HepG2 (cell line): ENCODE measurements around the gene TTC23. TPM values are rescaled to one million over a fixed set of nuclear protein-coding genes. Genes with fewer than 3 reads are reported as not detected.

Experiments
- AKNA ChIP-seq: sonication (generic); formaldehyde crosslinking; IDR thresholded peaks from 2 replicates; pipeline ENCODE4 v1.4.0; 2020; ENCODE audit warnings: missing genetic modification reagents, borderline replicate concordance
- KDM4B ChIP-seq: sonication (generic); formaldehyde crosslinking; IDR thresholded peaks from 2 replicates; pipeline ENCODE4 v1.4.0; 2020; ENCODE audit warnings: missing genetic modification reagents
- KLF12 ChIP-seq: sonication (generic); formaldehyde crosslinking; IDR thresholded peaks from 2 replicates; pipeline ENCODE4 v1.4.0; 2020; ENCODE audit warnings: missing genetic modification reagents, borderline replicate concordance
- MIER3 ChIP-seq: IDR thresholded peaks from 2 replicates; pipeline ENCODE4 v1.6.1; 2016; ENCODE audit warnings: missing compliant biosample characterization, borderline replicate concordance
- MTA1 ChIP-seq: sonication (generic); formaldehyde crosslinking; IDR thresholded peaks from 2 replicates; pipeline ENCODE4 v1.4.0; 2020; ENCODE audit warnings: missing genetic modification reagents, mild to moderate bottlenecking, borderline replicate concordance
- RAD21 ChIP-seq: fragments of 450-650 bp; formaldehyde crosslinking; IDR thresholded peaks from 2 replicates; pipeline ENCODE4 v1.5.0; 2020; ENCODE audit warnings: mild to moderate bottlenecking
- RARG ChIP-seq: sonication (generic); formaldehyde crosslinking; IDR thresholded peaks from 2 replicates; pipeline ENCODE4 v1.4.0; 2020; ENCODE audit warnings: low read depth, mild to moderate bottlenecking, missing genetic modification reagents
- SUZ12 ChIP-seq: fragments of 150-350 bp; IDR thresholded peaks from 2 replicates; pipeline ENCODE4 v1.6.1; 2014; ENCODE audit warnings: low read depth, low read length
- U2AF2 ChIP-seq: fragments of 200-400 bp; formaldehyde crosslinking; IDR thresholded peaks from 2 replicates; pipeline ENCODE4 v1.6.1; 2017; ENCODE audit warnings: low read depth, mild to moderate bottlenecking, low read length
- ZBTB37 ChIP-seq: sonication (generic); formaldehyde crosslinking; IDR thresholded peaks from 2 replicates; pipeline ENCODE4 v1.4.0; 2020; ENCODE audit warnings: mild to moderate bottlenecking, missing genetic modification reagents
- ZBTB49 ChIP-seq: sonication (generic); formaldehyde crosslinking; IDR thresholded peaks from 2 replicates; pipeline ENCODE4 v1.4.0; 2020; ENCODE audit warnings: missing genetic modification reagents, borderline replicate concordance
- ZNF362 ChIP-seq: sonication (generic); formaldehyde crosslinking; IDR thresholded peaks from 2 replicates; pipeline ENCODE4 v1.4.0; 2020; ENCODE audit warnings: missing genetic modification reagents, mild to moderate bottlenecking, borderline replicate concordance
- ZNF512 ChIP-seq: sonication (generic); formaldehyde crosslinking; IDR thresholded peaks from 2 replicates; pipeline ENCODE4 v1.4.0; 2020; ENCODE audit warnings: mild to moderate bottlenecking, missing genetic modification reagents
- ZNF619 ChIP-seq: sonication (generic); formaldehyde crosslinking; IDR thresholded peaks from 2 replicates; pipeline ENCODE4 v1.4.0; 2020; ENCODE audit warnings: mild to moderate bottlenecking, missing genetic modification reagents
- ZNF713 ChIP-seq: sonication (generic); formaldehyde crosslinking; IDR thresholded peaks from 2 replicates; pipeline ENCODE4 v1.4.0; 2020; ENCODE audit warnings: mild to moderate bottlenecking, missing genetic modification reagents
- ZSCAN30 ChIP-seq: sonication (generic); formaldehyde crosslinking; IDR thresholded peaks from 2 replicates; pipeline ENCODE4 v1.5.0; 2020; ENCODE audit warnings: mild to moderate bottlenecking, missing genetic modification reagents
- polyA plus RNA-seq, 8 experiments: library from polyadenylated mRNA; depleted of rRNA in 3 of 8; stranded (reverse) in 7 of 8; unstranded in 1 of 8; fragments of >200 nt; fragmentation: Illumina TruSeq in 4 of 8; extraction: Trizol in 4 of 8; gene quantifications; 2 replicates each; pipeline versions ENCODE4 v1.2.1 to v1.2.3, GENCODE V29; 2011 to 2016; ENCODE audit warnings: low read depth in 4 of 8, missing spikeins in 1 of 8, mixed read lengths in 1 of 8; ENCODE audit not compliant: insufficient read depth in 1 of 8
- total RNA-seq, 5 experiments: library from RNA; depleted of rRNA; stranded (reverse); fragments of >200 nt; fragmentation: Illumina TruSeq; extraction: Trizol; gene quantifications; 2 replicates each; pipeline ENCODE4 v1.2.3, GENCODE V29; 2016; ENCODE audit warnings: low read depth in 1 of 5

Gene TTC23
- total and polyA plus RNA-seq, 2 of the 13 experiments (the other 11 are each of a cell fraction or from before 2014, with no cell fraction given), result 1.6 to 11.7 TPM

DNA sequence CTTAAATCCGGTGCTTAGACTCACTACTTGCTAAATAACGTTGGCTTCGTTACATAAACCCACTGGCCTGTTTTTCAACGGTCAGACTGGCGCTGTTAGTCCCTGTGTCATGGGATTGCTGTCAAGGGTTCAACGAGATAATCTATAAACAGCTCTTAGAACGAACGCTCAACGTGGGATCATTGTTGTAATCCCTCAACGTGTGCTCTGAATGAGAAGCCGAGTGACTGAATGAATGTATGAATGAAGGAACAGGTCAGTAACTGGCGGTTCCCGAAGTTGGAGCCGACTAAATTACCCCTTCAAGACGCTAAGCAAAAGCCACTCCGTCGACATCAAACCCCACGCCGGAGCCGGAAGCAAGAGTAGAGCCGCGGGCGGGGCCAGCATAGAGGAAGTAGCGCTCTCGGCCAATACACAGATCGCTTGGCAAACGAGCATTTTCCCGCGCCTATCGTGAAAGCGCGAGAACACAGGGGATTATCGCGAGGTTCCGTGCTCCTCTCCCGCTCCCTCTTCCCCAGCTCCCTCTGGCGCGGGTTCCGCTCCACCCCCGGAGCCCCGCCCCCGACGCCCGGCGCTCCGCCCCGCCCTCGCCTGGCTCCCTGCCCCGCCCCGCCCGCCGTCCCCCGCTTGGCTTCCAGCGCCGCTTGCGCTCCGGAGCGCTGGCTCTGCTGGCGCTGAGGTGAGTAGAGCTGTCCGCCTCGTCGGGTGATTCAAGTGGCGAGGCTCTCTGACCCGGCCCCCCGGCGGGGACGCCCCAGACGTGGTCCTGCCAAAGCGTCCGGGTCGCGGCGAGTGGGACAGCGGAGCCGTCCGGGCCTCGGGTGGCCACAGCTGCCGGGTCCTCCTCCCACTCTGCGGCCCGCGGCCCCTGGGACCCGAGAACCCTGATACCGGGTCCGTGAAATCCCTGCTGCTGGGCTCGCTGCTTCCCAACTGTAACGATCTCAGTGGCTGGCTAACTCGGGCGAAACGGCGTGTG, 1.8 kb upstream of the TTC23 start, which contains the start of gene LRRC28 (continued):
- 0 out of 2 replicates have a peak, but pooled peaks have one; percentile 30 for TF ChIP-seq AKNA (CRISPR knock-in tag)
- TF ChIP-seq ZNF619 (CRISPR knock-in tag), result no peak
- TF ChIP-seq MIER3, result peak; percentile 59; the same call in 1 of the 2 replicates
- TF ChIP-seq MTA1 (CRISPR knock-in tag), result no peak
- no peak for TF ChIP-seq SUZ12
- TF ChIP-seq ZNF512 (CRISPR knock-in tag), result no peak
- TF ChIP-seq KDM4B (CRISPR knock-in tag), result no peak
- TF ChIP-seq KLF12 (CRISPR knock-in tag), result no peak
- no peak for TF ChIP-seq ZNF713
- TF ChIP-seq RARG (CRISPR knock-in tag), result no peak
- no peak for TF ChIP-seq ZNF362 (CRISPR knock-in tag)
- no peak for TF ChIP-seq ZBTB37 (CRISPR knock-in tag)
- no peak for TF ChIP-seq U2AF2
- peak; percentile 55; the same call in 1 of the 2 replicates for TF ChIP-seq RAD21 (CRISPR knock-in tag)
- TF ChIP-seq ZSCAN30, result no peak
- TF ChIP-seq ZBTB49 (CRISPR knock-in tag), result 0 out of 2 replicates have a peak, but pooled peaks have one; percentile 52
